ENCODE results near the gene ATXN7L1. TPM values are rescaled to one million over a fixed set of nuclear protein-coding genes. Genes with fewer than 3 reads are reported as not detected.
A peak's percentile ranks its signal among the peaks of the same experiment; 100 is the strongest.
"Not testable (repeated sequence)": the region's sequence is repeated elsewhere in the genome, so short reads cannot be mapped to it uniquely, and the experiment has no call there.

ATXN7L1 gene
- total and polyA plus RNA-seq, 8 donors: 13.0 to 15.5 (median 13.8) TPM

- Histone ChIP-seq H3K27ac (no peak overlapping the region), H3K27me3 (no peaks in the 10 kb centered on the region), H3K9me3 (no peaks in the 10 kb centered on the region), H3K36me3 (peaks cover 0 to 4% of the 10 kb centered on the region in 2 donors), H3K4me3 (no peak overlapping the region), H3K4me1 (no peaks in the 10 kb centered on the region)
- peak; percentile 35 for ATAC-seq
- intact Hi-C loops (cut with DNase I): no loop called here
- peak in 2 of 4 donors; percentile 11 to 29 for DNase-seq
- TF ChIP-seq, protein P1, sequence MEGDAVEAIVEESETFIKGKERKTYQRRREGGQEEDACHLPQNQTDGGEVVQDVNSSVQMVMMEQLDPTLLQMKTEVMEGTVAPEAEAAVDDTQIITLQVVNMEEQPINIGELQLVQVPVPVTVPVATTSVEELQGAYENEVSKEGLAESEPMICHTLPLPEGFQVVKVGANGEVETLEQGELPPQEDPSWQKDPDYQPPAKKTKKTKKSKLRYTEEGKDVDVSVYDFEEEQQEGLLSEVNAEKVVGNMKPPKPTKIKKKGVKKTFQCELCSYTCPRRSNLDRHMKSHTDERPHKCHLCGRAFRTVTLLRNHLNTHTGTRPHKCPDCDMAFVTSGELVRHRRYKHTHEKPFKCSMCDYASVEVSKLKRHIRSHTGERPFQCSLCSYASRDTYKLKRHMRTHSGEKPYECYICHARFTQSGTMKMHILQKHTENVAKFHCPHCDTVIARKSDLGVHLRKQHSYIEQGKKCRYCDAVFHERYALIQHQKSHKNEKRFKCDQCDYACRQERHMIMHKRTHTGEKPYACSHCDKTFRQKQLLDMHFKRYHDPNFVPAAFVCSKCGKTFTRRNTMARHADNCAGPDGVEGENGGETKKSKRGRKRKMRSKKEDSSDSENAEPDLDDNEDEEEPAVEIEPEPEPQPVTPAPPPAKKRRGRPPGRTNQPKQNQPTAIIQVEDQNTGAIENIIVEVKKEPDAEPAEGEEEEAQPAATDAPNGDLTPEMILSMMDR (IDR thresholded peaks at IDR 0.05): no peak
Measured at GRCh38 chr7:105602325-105603305, 273.8 kb downstream of the ATXN7L1 start.

DNA sequence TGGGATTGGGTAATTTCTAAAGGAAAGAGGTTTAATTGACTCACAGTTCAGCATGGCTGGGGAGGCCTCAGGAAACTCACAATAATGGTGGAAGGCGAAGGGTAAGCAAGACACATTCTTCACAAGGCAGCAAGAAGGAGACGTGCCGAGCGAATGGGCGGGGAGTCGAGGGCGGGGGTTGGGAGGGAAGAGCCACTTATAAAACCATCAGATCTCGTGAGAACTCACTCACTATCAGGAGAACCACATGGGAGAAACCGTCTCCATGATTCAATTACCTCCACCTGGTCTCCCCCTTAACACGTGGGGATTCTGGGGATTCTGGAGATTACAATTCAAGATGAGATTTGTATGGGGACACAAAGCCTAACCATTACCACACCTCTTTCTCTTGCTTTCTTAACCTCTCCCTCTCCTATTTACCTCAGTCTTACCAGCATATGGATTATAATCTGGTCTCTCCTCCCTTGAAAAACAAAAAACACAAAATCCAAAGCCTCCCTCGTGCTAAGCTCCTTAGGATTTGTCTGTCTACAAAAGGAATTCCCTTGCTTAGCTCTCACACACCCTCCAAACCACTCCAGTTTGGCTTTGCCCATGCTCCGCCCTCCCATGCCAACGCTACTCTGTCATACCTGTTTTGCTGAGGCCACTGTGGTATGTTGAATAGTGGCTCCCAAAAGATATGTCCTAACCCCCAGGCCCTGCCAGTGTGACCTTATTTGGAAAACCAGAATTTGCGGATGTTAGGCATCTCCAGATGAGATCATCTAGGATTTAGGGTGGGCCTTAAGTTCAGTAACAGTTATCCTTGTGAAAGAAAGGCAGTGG is 275.5 kb downstream of the ATXN7L1 start:
- no peaks in the 10 kb centered on the region for H3K27me3 ChIP-seq
- intact Hi-C loops (cut with DNase I): no loop called here

GRCh38 chr7:105599551-105599950 is 276.8 kb downstream of the ATXN7L1 start:
- H3K27ac ChIP-seq: no peak overlapping the region
- no peaks in the 10 kb centered on the region for H3K4me1 ChIP-seq
- no peak for ATAC-seq
- no peaks in the 10 kb centered on the region for H3K27me3 ChIP-seq
- no peak for DNase-seq
- TF ChIP-seq, protein P1 (IDR thresholded peaks at IDR 0.05): no peak
- no peaks in the 10 kb centered on the region for H3K9me3 ChIP-seq
- no peaks in the 10 kb centered on the region for H3K36me3 ChIP-seq
- intact Hi-C loops (cut with DNase I): no loop called here
- no peak overlapping the region for H3K4me3 ChIP-seq

More for the DNA sequence above, 275.5 kb downstream of the ATXN7L1 start:
- no peaks in the 10 kb centered on the region for H3K9me3 ChIP-seq
- no peak overlapping the region for H3K27ac ChIP-seq
- H3K36me3 ChIP-seq: no peaks in the 10 kb centered on the region
- TF ChIP-seq, protein P1 (IDR thresholded peaks at IDR 0.05): no peak
- H3K4me1 ChIP-seq: no peaks in the 10 kb centered on the region
- ATAC-seq (peak; percentile 94), DNase-seq (peak in 2 of 4 donors; percentile 19 to 54)
- no peak overlapping the region for H3K4me3 ChIP-seq

DNA sequence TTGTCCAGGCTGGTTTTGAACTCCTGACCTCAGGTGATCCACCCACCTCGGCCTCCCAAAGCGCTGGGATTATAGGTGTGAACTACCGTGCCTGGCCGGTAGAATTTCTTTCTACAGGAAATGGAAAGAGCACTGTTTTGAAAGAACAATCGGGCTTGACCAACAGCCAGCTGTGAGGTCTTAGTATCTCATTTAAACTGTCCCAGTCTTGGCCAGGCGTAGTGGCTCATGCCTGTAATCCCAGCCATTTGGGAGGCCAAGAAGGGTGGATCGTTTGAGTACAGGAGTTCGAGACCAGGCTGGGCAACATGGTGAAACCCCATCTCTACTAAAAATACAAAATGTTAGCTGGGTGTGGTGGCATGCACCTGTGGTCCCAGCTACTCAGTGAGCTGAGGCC is 277.3 kb downstream of the ATXN7L1 start:
- H3K36me3 ChIP-seq; H3K4me1 ChIP-seq; H3K27ac ChIP-seq; H3K9me3 ChIP-seq; H3K4me3 ChIP-seq; DNase-seq; H3K27me3 ChIP-seq; intact Hi-C loops (cut with DNase I); ATAC-seq: not testable (repeated sequence)

DNA sequence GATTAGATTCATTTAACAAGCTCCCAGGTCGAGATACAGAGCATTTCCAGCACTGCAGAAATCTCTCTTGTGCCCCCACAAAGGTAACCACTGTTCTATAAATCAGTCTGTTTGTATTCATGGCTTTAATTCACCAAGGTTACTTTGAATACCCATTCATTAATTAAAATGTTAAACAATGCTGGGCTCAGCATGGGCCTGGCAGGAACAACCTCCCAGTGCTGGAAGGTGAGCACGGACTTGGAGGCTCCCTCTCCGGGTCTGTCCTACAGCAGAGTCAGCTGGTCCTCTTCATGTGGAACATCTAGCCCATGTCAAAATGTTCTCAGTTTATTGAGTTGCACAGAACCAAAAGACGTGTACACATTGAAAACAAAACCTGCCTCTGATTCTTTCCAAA is 279.5 kb downstream of the ATXN7L1 start:
- intact Hi-C loops (cut with DNase I): no loop called here
- TF ChIP-seq, protein P1 (IDR thresholded peaks at IDR 0.05): no peak
- no peaks in the 10 kb centered on the region for H3K27me3 ChIP-seq
- H3K36me3 ChIP-seq: no peaks in the 10 kb centered on the region
- DNase-seq (no peak), ATAC-seq (no peak)
- H3K9me3 ChIP-seq: no peaks in the 10 kb centered on the region
- no peak overlapping the region for H3K27ac ChIP-seq
- H3K4me1 ChIP-seq: no peaks in the 10 kb centered on the region
- H3K4me3 ChIP-seq: no peak overlapping the region

All from left lung (tissue), 10 donors.